ENCODE data around the gene NEK6. TPM values are rescaled to one million over a fixed set of nuclear protein-coding genes. Genes with fewer than 3 reads are reported as not detected.

NEK6 gene
- total RNA-seq, 1 donor from 2014 or later = 18.7 TPM

GRCh38 chr9:124262649-124262972, 4.9 kb downstream of the NEK6 start:
- no peak for DNase-seq

- DNase-seq = no peak
These were observed 5.5 kb downstream of the NEK6 start for GRCh38 chr9:124263213-124263612.

GRCh38 chr9:124263800-124264426, 6.2 kb downstream of the NEK6 start:
- DNase-seq = peak; percentile 29

- no peak for DNase-seq
These were observed 7.1 kb downstream of the NEK6 start for GRCh38 chr9:124264823-124265233.

- no peak for DNase-seq
These were observed 7.8 kb downstream of the NEK6 start for GRCh38 chr9:124265551-124265950.

- DNase-seq = peak; percentile 40
These were observed 8.5 kb downstream of the NEK6 start for GRCh38 chr9:124266139-124266825.

GRCh38 chr9:124266826-124267201, 9.1 kb downstream of the NEK6 start:
- DNase-seq = no peak

- peak; percentile 92 for DNase-seq
These were observed 9.6 kb downstream of the NEK6 start for GRCh38 chr9:124267271-124267807.

- no peak for DNase-seq
These were observed 10.5 kb downstream of the NEK6 start for GRCh38 chr9:124268248-124268647.

GRCh38 chr9:124268661-124269060, 10.9 kb downstream of the NEK6 start:
- no peak for DNase-seq

- DNase-seq = no peak
These were observed 11.8 kb downstream of the NEK6 start for GRCh38 chr9:124269556-124269955.

- DNase-seq = no peak
These were observed 13.0 kb downstream of the NEK6 start for GRCh38 chr9:124270504-124271335.

GRCh38 chr9:124271660-124272059, 13.9 kb downstream of the NEK6 start:
- DNase-seq = no peak

- DNase-seq = no peak
These were observed 14.4 kb downstream of the NEK6 start for GRCh38 chr9:124272118-124272517.

- no peak for DNase-seq
These were observed 15.2 kb downstream of the NEK6 start for GRCh38 chr9:124272979-124273378.

GRCh38 chr9:124273427-124274160, 15.8 kb downstream of the NEK6 start:
- no peak for DNase-seq

- no peak for DNase-seq
These were observed 16.5 kb downstream of the NEK6 start for GRCh38 chr9:124274226-124274625.

- no peak for DNase-seq
These were observed 17.0 kb downstream of the NEK6 start for GRCh38 chr9:124274738-124275137.

- no peak for DNase-seq
These were observed 19.7 kb downstream of the NEK6 start for GRCh38 chr9:124277420-124277819.

GRCh38 chr9:124278054-124278540, 20.3 kb downstream of the NEK6 start:
- no peak for DNase-seq

GRCh38 chr9:124279531-124280175, 21.9 kb downstream of the NEK6 start:
- peak; percentile 76 for DNase-seq

- DNase-seq = peak; percentile 95
These were observed 22.5 kb downstream of the NEK6 start for GRCh38 chr9:124280176-124280691.
